Left ventricle myocardium inferior (tissue), 1 donor: ENCODE results near the gene TRMT2A. TPM values are rescaled to one million over a fixed set of nuclear protein-coding genes. Genes with fewer than 3 reads are reported as not detected.
A peak's percentile ranks its signal among the peaks of the same experiment; 100 is the strongest.

Experiments
- DNase-seq: peaks from one replicate; pipeline ENCODE4 v3.0.0-alpha.2; 2020
- H3K27ac ChIP-seq: fragments of 200-600 bp; replicated peaks from 2 replicates; pipeline ENCODE4 v1.8.0; 2021
- H3K27me3 ChIP-seq: fragments of 200-600 bp; 2 replicates; pipeline ENCODE4 v1.8.0; 2021; ENCODE audit warnings: low read depth
- H3K36me3 ChIP-seq: fragments of 200-600 bp; 2 replicates; pipeline ENCODE4 v1.8.0; 2021
- H3K4me1 ChIP-seq: fragments of 200-600 bp; 2 replicates; pipeline ENCODE4 v1.8.0; 2021
- H3K4me3 ChIP-seq: fragments of 200-600 bp; 2 replicates; pipeline ENCODE4 v1.8.0; 2021; ENCODE audit warnings: mild to moderate bottlenecking, moderate library complexity
- H3K9me3 ChIP-seq: fragments of 200-600 bp; replicated peaks from 2 replicates; pipeline ENCODE4 v1.8.0; 2021
- intact Hi-C: fragments of 100-400 bp; cut with micrococcal nuclease; formaldehyde crosslinking; loops from one replicate; pipeline ENCODE4 v1.11.0; 2022
- total RNA-seq: library from RNA; stranded (reverse); fragmentation: NEBNext Ultra II Directional; extraction: Animal tissue kit (Norgen Biotek cat#: 25700); gene quantifications from one replicate; pipeline ENCODE4 v1.2.1, GENCODE V29; 2021
- TF ChIP-seq, protein P1 (sequence below): fragments of 200-600 bp; IDR thresholded peaks from 2 replicates; pipeline ENCODE4 v1.8.0; 2021; ENCODE audit warnings: antibody characterized with exemption, mild to moderate bottlenecking, borderline replicate concordance
- donor health status: DM: no; HTN: yes; CAD: no; lungs with severe emphysema.

TRMT2A gene
- total RNA-seq, 1 donor from 2014 or later: 27.8 TPM

DNA sequence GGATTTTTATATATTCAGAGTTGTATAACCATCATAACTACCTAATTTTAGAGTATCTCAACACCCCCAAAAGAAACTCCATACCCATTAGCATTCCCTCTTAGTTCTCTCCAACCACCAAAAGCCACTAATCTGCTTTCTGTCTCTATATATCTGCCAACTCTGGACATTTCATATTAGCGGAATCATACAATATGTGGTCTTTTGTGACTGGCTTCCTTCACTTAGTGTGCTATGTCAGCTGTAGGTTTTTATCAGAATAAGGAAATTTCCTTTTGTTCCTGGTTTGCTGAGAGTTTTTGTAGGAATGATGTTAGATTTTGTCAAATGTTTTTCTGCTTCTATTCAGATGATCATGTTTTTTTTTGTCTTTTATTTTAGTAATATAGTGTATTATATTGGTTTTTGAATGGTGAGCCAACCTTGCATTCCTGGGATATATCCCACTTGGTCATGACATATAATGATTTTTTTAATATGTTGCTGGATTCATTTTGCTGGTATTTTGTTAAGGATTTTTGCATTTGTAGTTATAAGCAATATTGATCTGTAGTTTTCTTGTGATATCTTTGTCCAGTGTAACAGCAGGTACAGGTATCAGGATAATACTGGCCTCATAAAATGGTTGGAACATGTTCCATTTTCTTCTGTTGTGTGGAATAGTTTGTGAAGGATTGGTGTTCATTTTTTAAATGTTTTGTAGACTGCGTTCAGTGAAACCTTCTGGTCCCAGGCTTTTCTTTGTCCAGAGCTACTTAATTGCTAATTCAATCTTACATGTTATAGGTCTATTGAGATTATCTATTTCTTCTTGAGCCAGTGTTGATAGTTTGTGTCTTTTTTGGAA, 20.2 kb downstream of the TRMT2A start:
- TF ChIP-seq, protein P1, sequence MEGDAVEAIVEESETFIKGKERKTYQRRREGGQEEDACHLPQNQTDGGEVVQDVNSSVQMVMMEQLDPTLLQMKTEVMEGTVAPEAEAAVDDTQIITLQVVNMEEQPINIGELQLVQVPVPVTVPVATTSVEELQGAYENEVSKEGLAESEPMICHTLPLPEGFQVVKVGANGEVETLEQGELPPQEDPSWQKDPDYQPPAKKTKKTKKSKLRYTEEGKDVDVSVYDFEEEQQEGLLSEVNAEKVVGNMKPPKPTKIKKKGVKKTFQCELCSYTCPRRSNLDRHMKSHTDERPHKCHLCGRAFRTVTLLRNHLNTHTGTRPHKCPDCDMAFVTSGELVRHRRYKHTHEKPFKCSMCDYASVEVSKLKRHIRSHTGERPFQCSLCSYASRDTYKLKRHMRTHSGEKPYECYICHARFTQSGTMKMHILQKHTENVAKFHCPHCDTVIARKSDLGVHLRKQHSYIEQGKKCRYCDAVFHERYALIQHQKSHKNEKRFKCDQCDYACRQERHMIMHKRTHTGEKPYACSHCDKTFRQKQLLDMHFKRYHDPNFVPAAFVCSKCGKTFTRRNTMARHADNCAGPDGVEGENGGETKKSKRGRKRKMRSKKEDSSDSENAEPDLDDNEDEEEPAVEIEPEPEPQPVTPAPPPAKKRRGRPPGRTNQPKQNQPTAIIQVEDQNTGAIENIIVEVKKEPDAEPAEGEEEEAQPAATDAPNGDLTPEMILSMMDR: no peak
- intact Hi-C loops: no loop called here

DNA sequence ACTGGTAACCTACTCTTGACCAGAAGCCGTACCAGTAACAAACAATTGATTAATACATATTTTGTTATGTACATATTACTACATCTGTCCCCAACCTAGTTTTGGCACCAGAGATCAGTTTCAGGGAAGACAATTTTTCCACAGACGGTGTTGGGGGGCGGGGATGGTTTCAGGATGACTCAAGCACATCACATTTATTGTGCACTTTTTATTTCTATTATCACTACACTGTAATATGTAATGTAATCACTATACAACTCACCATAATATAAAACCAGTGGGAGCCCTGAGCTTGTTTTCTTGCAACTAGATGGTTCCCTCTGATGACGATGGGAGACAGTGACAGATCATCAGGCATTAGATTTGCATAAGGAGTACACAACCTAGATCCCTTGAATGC, 21.5 kb downstream of the TRMT2A start:
- TF ChIP-seq, protein P1: no peak
- no peaks in the 10 kb centered on the region for H3K27me3 ChIP-seq
- H3K9me3 ChIP-seq: peaks cover 4% of the 10 kb centered on the region
- H3K4me3 ChIP-seq: no peak overlapping the region
- no peak overlapping the region for H3K27ac ChIP-seq
- H3K4me1 ChIP-seq: peaks cover 9% of the 10 kb centered on the region
- peaks cover 96% of the 10 kb centered on the region for H3K36me3 ChIP-seq
- DNase-seq: no peak
- intact Hi-C loops: no loop called here

More for the DNA sequence above, 20.2 kb downstream of the TRMT2A start:
- DNase-seq: no peak
- peaks cover 9% of the 10 kb centered on the region for H3K4me1 ChIP-seq
- H3K27ac ChIP-seq: no peak overlapping the region
- peaks cover 96% of the 10 kb centered on the region for H3K36me3 ChIP-seq
- peaks cover 4% of the 10 kb centered on the region for H3K9me3 ChIP-seq
- H3K4me3 ChIP-seq: no peak overlapping the region
- H3K27me3 ChIP-seq: no peaks in the 10 kb centered on the region

DNA sequence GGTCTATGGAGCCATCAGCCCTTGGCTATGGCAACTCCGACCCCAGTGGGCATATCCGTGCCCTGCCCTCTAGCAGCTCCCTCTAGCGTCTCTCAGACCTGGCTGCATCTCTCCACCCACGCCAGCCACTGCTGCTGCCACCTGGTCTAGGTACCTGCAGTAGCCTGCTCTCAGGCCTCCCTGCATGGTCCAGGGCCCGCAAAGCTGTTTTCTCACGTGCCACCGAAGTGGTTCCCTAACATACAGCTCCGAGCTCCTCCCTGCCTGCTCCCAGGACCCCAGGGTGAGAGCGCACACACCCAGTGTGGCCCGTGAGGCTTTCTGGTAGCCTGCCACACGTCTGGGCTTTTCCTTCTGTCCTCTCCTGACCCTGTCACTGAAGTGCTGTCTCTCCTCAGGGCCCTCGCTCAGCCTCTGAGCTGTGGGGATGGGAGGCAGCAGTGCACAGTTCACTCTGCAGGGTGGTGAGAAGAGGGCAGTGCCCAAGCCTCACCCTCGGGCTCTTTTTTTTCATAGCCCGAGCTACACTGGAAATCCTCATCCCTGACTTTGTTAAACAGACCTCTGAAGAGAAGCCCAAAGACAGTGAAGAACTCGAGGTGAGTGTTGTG, 22.7 kb downstream of the TRMT2A start:
- no peak for DNase-seq
- TF ChIP-seq, protein P1: no peak
- Histone ChIP-seq H3K27me3 (no peaks in the 10 kb centered on the region), H3K4me3 (no peak overlapping the region), H3K9me3 (peaks cover 4% of the 10 kb centered on the region), H3K27ac (peak overlapping the region; percentile 75), H3K36me3 (peaks cover 97% of the 10 kb centered on the region), H3K4me1 (peaks cover 9% of the 10 kb centered on the region)
- intact Hi-C loops: no loop called here

DNA sequence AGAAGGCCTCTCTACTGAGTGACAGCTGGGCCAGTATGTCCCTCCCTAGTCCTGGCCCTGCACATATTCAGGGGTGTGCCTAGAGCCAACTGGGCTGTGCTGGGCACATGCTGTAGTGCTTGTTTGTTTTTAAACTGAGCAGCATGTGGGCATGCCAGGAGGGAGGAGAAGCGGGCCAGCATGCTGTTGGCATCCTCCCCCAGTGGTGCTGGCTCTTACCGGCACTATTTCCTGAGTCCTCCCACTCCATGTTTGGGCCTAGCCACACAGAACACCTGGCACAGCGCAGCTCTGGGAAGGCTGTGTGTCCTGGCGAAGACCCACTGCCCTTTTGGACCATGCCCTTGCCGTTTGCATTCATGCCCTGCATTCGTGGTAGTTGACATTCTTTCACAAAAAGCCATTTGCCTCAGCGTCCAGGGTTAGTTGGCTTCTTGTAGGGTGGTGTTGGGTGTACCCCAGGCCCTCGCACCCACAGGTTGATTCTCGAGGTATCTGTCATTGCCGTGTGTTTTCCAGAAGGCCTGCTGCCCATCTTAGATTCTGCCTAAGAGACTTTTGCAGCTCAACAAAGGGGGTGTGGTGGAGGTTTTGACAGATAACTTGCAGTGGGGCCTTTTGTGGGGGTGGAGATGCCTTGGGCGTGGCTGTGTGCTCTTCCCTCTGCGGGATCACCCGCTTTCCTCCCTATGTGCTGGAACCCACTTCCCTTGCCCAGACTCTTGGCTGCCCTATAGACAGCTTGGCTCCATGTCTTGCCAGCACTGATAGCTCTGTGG, 23.4 kb downstream of the TRMT2A start:
- Histone ChIP-seq H3K9me3 (peaks cover 4% of the 10 kb centered on the region), H3K27ac (peak overlapping the region; percentile 75), H3K4me1 (peaks cover 9% of the 10 kb centered on the region), H3K36me3 (peaks cover 97% of the 10 kb centered on the region), H3K4me3 (no peak overlapping the region), H3K27me3 (no peaks in the 10 kb centered on the region)
- TF ChIP-seq, protein P1: no peak
- DNase-seq: peak; percentile 78
- intact Hi-C loops: no loop called here

DNA sequence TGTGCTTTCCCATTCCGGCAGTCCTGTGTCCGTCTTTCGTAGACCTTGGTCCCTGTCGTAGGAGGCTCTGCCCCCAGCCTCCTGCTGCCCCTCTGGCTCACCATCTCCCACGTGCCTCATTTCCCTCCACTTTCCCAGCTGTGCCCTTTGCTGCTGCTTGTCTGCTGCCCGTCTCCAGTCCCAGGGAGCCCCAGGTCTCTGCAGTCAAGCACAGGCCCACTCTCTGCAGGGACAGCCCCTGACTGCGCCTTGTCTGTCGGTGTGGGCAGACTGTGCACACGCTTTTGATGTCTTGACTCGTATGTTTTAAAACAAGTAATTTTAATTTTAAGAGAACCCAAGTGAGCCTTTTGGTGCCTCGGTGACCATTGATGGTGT, 24.6 kb downstream of the TRMT2A start:
- Histone ChIP-seq H3K27ac (no peak overlapping the region), H3K27me3 (no peaks in the 10 kb centered on the region), H3K9me3 (peaks cover 4% of the 10 kb centered on the region), H3K4me1 (peaks cover 9% of the 10 kb centered on the region), H3K36me3 (peaks cover 100% of the 10 kb centered on the region), H3K4me3 (no peak overlapping the region)
- TF ChIP-seq, protein P1: no peak
- intact Hi-C loops: no loop called here
- DNase-seq: no peak
